Progenitor cell of endocrine pancreas (in vitro differentiated cells): ENCODE data around the gene DZIP3. TPM values are rescaled to one million over a fixed set of nuclear protein-coding genes. Genes with fewer than 3 reads are reported as not detected.

ENCODE experiments used
- DNase-seq: peaks from one replicate; pipeline ENCODE4 v3.0.0; 2021; ENCODE audit warnings: low spot score; ENCODE audit not compliant: unreplicated experiment
- H3K27ac Mint-ChIP-seq: 2 replicates; pipeline ENCODE4 v1.8.0; 2021; ENCODE audit warnings: mild to moderate bottlenecking, moderate library complexity, mixed read lengths
- H3K27me3 Mint-ChIP-seq: 2 replicates; pipeline ENCODE4 v1.8.0; 2021; ENCODE audit warnings: mixed read lengths
- H3K36me3 Mint-ChIP-seq: 2 replicates; pipeline ENCODE4 v1.8.0; 2022; ENCODE audit warnings: mixed read lengths; ENCODE audit not compliant: insufficient read depth
- H3K4me1 Mint-ChIP-seq: 2 replicates; pipeline ENCODE4 v1.8.0; 2021; ENCODE audit warnings: low read depth, mixed read lengths
- H3K4me3 Mint-ChIP-seq: 2 replicates; pipeline ENCODE4 v1.8.0; 2021; ENCODE audit warnings: low read depth, mild to moderate bottlenecking, moderate library complexity, mixed read lengths
- H3K9me3 Mint-ChIP-seq: 2 replicates; pipeline ENCODE4 v1.8.0; 2021; ENCODE audit warnings: low read depth, mixed read lengths
- total RNA-seq: library from RNA; stranded (reverse); gene quantifications from 2 replicates; pipeline ENCODE4 v1.2.1, GENCODE V29; 2021
- TF ChIP-seq, protein P1 (sequence below): fragments of 200-600 bp; sonication (generic); IDR thresholded peaks from one replicate; pipeline ENCODE4 v1.5.0; 2021; ENCODE audit warnings: antibody characterized with exemption, mild to moderate bottlenecking; ENCODE audit not compliant: unreplicated experiment

DZIP3 gene
- total RNA-seq, 1 donor from 2014 or later, result 33.6 TPM

DNA sequence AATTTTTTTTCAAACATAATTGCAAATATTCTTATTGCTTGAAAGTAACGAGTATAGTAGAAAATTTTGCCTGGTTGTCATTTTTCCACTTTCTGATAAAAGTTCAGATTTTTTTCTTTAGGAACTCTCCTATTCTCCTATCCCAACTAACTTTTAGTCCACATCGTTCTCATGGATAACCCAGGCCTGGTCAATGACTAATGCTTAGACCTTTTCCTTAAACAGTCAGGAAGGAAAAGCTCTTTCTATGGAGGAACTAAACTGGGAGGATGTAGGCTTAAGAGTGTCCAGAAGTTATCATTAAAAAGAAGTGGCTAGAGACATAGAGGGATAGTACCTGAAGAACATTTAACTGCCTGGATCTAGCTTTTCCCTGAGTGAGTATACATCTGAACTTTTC is 27.0 kb upstream of the DZIP3 start:
- no peak overlapping the region for H3K4me3 Mint-ChIP-seq

DNA sequence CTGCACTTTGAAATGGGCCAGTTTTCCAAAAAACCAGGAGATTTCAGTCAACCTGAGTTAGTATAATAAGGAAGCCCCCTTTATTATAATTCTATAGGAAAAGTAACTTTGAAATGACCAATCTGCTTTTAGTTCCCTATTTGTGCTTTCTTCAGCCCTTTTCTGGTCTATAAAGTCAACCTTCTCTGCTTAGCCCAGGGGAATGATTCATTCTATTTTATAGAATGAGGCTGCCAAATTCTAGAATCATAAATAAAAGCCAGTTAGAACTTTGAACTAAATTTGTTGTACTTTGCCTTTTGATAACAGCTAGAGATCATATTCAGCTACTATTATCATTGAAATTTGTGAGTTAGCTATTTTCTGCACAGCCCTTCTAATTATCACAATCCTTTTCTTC is 25.0 kb upstream of the DZIP3 start:
- DNase-seq, result no peak
- Mint-ChIP-seq H3K9me3 (no peaks in the 10 kb centered on the region), H3K36me3 (peaks cover 6% of the 10 kb centered on the region), H3K4me3 (no peak overlapping the region), H3K4me1 (no peaks in the 10 kb centered on the region), H3K27me3 (no peaks in the 10 kb centered on the region), H3K27ac (no peak overlapping the region)
- TF ChIP-seq, protein P1, sequence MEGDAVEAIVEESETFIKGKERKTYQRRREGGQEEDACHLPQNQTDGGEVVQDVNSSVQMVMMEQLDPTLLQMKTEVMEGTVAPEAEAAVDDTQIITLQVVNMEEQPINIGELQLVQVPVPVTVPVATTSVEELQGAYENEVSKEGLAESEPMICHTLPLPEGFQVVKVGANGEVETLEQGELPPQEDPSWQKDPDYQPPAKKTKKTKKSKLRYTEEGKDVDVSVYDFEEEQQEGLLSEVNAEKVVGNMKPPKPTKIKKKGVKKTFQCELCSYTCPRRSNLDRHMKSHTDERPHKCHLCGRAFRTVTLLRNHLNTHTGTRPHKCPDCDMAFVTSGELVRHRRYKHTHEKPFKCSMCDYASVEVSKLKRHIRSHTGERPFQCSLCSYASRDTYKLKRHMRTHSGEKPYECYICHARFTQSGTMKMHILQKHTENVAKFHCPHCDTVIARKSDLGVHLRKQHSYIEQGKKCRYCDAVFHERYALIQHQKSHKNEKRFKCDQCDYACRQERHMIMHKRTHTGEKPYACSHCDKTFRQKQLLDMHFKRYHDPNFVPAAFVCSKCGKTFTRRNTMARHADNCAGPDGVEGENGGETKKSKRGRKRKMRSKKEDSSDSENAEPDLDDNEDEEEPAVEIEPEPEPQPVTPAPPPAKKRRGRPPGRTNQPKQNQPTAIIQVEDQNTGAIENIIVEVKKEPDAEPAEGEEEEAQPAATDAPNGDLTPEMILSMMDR, result no peak

More for the DNA sequence above, 27.0 kb upstream of the DZIP3 start:
- no peak for DNase-seq
- Mint-ChIP-seq H3K9me3 (no peaks in the 10 kb centered on the region), H3K27ac (no peak overlapping the region), H3K27me3 (no peaks in the 10 kb centered on the region), H3K36me3 (peaks cover 14% of the 10 kb centered on the region), H3K4me1 (no peaks in the 10 kb centered on the region)
- TF ChIP-seq, protein P1, result no peak

DNA sequence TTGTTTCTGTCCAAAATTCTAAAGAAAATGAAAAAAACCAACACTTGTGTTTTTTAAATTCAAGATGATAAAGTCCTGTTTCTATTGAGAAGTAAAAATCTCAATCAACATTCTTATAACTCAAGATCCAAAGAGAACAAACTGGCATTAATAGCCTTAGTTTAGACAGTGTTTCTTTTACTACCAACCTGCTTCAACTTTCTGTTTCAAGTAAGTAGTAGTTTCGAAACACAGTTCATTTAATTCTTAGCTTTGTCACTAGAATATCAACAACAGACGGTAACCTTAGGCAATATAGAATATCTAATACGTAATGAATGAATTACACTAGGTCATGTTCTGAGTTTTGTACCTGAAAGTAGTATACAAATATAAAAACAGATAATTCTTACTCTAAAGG is 24.0 kb upstream of the DZIP3 start:
- Mint-ChIP-seq H3K27me3 (no peaks in the 10 kb centered on the region), H3K36me3 (peaks cover 6% of the 10 kb centered on the region), H3K4me3 (no peak overlapping the region), H3K27ac (no peak overlapping the region), H3K4me1 (no peaks in the 10 kb centered on the region), H3K9me3 (no peaks in the 10 kb centered on the region)
- TF ChIP-seq, protein P1, result no peak
- DNase-seq, result no peak

DNA sequence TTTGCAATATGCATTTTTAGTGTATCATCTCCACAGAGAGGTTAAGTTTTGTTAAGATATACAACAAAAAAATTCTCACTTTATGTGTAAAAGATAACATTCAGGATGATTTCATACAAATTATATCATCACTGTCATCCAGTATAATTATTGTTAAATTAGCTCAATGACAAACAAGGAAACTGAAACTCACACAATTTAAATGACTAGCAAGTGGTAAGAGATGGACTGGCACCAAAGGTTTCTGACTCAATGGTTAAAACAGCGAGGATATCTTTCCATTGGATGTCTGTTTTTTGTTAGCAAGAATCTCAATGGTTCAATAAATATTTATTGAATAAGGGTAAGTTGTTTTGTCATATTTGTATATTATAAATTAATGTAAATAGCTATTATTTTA is 22.9 kb upstream of the DZIP3 start:
- H3K4me3 Mint-ChIP-seq, result no peak overlapping the region
- peaks cover 4% of the 10 kb centered on the region for H3K36me3 Mint-ChIP-seq
- no peaks in the 10 kb centered on the region for H3K4me1 Mint-ChIP-seq
- no peaks in the 10 kb centered on the region for H3K27me3 Mint-ChIP-seq
- H3K9me3 Mint-ChIP-seq, result no peaks in the 10 kb centered on the region
- TF ChIP-seq, protein P1, result no peak
- no peak overlapping the region for H3K27ac Mint-ChIP-seq
- no peak for DNase-seq

DNA sequence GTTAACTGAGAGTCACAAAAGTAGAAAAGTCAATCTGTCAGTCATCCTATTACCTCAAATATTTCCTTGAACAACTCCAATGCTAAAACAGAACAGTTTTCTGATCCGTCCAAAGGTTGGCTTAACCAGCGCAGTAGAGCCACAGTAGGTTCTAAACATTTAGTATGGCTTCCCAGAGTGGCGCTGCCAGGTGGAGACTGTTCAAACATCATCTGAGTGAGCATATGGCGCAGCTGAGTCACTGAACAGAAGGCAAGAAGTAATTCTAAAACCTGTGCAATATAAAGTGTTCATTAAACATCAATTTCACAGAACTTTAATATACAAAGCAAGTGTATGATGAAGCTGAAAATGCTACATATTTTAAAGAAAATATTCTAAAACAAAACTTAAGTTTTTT is 20.2 kb upstream of the DZIP3 start:
- H3K9me3 Mint-ChIP-seq, result peaks cover 9% of the 10 kb centered on the region
- DNase-seq, result no peak
- H3K4me1 Mint-ChIP-seq, result no peaks in the 10 kb centered on the region
- H3K27ac Mint-ChIP-seq, result no peak overlapping the region
- no peak overlapping the region for H3K4me3 Mint-ChIP-seq
- H3K27me3 Mint-ChIP-seq, result no peaks in the 10 kb centered on the region
- TF ChIP-seq, protein P1, result no peak
- H3K36me3 Mint-ChIP-seq, result peaks cover 11% of the 10 kb centered on the region

DNA sequence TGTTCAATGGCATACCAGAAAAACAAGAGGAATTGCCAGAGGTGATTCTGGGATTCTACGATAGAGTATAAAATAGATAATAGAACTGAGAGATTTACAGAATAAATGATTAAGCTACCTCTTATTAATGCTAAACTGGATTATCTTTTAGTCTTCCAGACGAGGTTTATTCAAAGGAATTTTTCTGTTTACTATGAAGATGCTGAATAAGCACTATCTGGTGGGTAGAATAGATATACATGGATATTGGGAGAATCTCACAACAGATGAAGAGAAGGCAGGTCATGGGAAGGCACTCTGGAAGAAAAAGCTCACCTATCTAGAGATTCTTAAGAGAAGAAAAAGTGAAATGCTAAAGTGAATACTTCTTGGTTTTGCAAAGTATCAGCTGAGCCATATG is 11.5 kb upstream of the DZIP3 start:
- Mint-ChIP-seq H3K9me3 (peaks cover 5% of the 10 kb centered on the region), H3K4me1 (no peaks in the 10 kb centered on the region), H3K4me3 (no peak overlapping the region), H3K36me3 (peaks cover 16% of the 10 kb centered on the region), H3K27me3 (no peaks in the 10 kb centered on the region), H3K27ac (no peak overlapping the region)
- DNase-seq, result no peak
- TF ChIP-seq, protein P1, result no peak
